GM21423 (cell line): Measurements from ENCODE around the gene RPL12.

Experiments used
- ATAC-seq: cut with Tn5 transposase; IDR thresholded peaks from one replicate; pipeline ENCODE4 v1.9.1; 2021; ENCODE audit warnings: mild to moderate bottlenecking, moderate library complexity; ENCODE audit not compliant: unreplicated experiment

The RPL12 gene

GRCh38 chr9:127444921-127445850 lies 6.0 kb downstream of the RPL12 start:
- no peak for ATAC-seq

GRCh38 chr9:127444283-127444920 lies 6.8 kb downstream of the RPL12 start:
- ATAC-seq: no peak

- no peak for ATAC-seq
Measured at GRCh38 chr9:127438394-127438793, 12.8 kb downstream of the RPL12 start.

- no peak for ATAC-seq
Measured at GRCh38 chr9:127437497-127438264, 13.5 kb downstream of the RPL12 start.

- no peak for ATAC-seq
Measured at GRCh38 chr9:127430415-127430814, 20.8 kb downstream of the RPL12 start.

GRCh38 chr9:127428348-127428747 lies 22.9 kb downstream of the RPL12 start:
- ATAC-seq: no peak

- ATAC-seq: no peak
Measured at GRCh38 chr9:127426756-127427155, 24.4 kb downstream of the RPL12 start.

- no peak for ATAC-seq
Measured at GRCh38 chr9:127424676-127424999, 26.6 kb downstream of the RPL12 start.

GRCh38 chr9:127423934-127424675 lies 27.1 kb downstream of the RPL12 start, which contains the start of gene ZNF79:
ZNF79 (plus strand) TSS chr9:127424382; CDS start chr9:127424788, 406 bp downstream.
- ATAC-seq: peak; percentile 88

GRCh38 chr9:127423476-127423933 lies 27.7 kb downstream of the RPL12 start:
- ATAC-seq: no peak

- ATAC-seq: no peak
Measured at GRCh38 chr9:127422787-127423186, 28.4 kb downstream of the RPL12 start.

GRCh38 chr9:127422133-127422782 lies 28.9 kb downstream of the RPL12 start:
- no peak for ATAC-seq

- no peak for ATAC-seq
Measured at GRCh38 chr9:127421057-127421456, 30.1 kb downstream of the RPL12 start.

- ATAC-seq: no peak
Measured at GRCh38 chr9:127419348-127419747, 31.9 kb downstream of the RPL12 start.

- ATAC-seq: no peak
Measured at GRCh38 chr9:127418037-127418471, 33.2 kb downstream of the RPL12 start.

- no peak for ATAC-seq
Measured at GRCh38 chr9:127417131-127418036, 33.8 kb downstream of the RPL12 start.

GRCh38 chr9:127415657-127416056 lies 35.5 kb downstream of the RPL12 start:
- ATAC-seq: no peak

- ATAC-seq: no peak
Measured at GRCh38 chr9:127415141-127415540, 36.1 kb downstream of the RPL12 start.

GRCh38 chr9:127411122-127411521 lies 40.1 kb downstream of the RPL12 start:
- no peak for ATAC-seq
